Right forelimb (tissue), 1 donor: ENCODE data around the gene RBBP8NL.
"Not testable (repeated sequence)": the region's sequence is repeated elsewhere in the genome, so short reads cannot be mapped to it uniquely, and the experiment has no call there.

Experiments used
- DNase-seq: peaks from one replicate; pipeline ENCODE4 v3.0.0-alpha.2; 2018

RBBP8NL gene

DNA sequence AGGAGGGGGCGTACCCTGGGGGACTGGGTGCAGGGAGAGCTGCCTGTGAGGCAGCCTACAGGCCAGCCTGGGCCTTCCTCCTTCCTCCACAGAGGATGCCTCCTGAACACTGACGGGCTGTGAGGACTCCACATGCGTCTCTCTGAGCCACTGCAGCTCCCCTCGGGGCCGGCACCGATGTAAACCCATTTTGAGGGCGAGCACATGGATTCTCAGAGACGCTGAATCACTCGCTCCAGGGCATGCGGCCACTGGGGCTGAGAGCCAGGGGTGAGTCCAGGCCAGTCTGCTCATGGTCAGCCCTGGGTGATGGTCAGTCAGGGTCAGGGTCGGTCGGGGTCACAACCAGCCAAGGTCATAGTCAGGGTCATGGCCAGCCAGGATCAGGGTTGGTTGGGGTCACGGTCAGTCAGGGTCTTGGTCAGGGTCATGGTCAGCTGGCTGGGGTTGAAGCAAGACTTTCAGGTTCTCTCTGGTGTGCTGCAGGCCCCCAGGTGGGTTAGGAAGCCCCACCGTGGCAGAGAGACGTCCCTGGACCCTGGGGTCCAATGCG is 14.7 kb upstream of the RBBP8NL start:
- no peak for DNase-seq

DNA sequence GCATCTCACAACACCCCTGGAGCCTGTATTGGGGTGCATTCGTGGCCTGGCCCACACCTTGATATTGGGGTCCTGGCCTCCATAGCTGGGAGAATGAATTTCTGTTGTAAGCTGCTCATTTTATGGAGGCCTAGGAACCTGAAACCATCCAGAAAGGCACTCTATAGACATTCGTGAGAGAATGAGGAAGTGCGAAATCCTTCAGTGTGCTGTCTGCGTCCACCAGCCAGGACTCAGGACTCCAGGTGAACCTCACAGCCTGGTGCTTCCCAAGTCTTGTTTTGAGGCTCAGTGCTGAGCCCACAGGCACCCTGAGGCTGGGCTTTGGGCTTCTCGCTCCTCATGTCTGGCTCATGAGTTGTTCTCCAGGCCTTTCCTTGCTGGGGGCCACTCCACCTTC is 11.9 kb upstream of the RBBP8NL start:
- no peak for DNase-seq

DNA sequence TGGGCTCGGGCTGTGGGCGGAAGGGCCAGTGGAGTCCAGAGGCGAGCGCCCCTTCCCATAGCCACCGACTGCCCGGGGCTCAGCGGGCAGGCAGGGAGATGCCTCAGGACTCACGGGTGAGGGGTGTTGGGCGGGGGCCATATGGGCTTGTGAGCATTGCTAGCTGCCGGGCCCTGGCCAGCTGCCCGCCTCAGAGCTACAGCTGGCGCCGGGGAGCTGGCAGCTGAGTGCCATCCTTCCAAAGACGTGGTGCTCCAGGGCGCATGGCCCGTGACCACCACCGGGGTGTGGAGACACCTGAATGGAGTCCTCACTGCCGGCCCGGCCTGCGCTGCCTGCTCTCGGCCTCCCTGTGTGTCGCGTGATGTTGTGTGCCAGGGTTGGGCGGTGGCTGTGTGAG is 10.6 kb upstream of the RBBP8NL start:
- no peak for DNase-seq

DNA sequence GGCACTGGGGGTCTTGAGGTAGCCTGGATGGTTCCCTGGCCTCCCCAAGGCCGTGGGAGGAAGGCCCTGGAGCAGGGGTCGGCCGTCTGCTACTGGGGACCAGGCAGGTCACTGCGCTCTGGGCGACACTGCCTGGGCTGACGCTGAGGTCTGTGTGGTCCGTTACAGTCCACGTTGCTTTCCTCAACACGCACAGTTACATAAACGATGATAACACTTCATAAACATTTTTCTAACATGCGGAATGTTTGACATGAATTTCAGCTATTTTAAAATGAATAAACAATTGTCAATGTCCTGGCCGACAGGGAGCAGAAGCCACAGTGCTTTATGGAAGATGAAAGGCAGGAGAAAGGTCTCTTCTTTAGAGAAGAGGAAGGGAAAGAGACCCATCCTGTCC is 10.2 kb upstream of the RBBP8NL start:
- DNase-seq, result no peak

DNA sequence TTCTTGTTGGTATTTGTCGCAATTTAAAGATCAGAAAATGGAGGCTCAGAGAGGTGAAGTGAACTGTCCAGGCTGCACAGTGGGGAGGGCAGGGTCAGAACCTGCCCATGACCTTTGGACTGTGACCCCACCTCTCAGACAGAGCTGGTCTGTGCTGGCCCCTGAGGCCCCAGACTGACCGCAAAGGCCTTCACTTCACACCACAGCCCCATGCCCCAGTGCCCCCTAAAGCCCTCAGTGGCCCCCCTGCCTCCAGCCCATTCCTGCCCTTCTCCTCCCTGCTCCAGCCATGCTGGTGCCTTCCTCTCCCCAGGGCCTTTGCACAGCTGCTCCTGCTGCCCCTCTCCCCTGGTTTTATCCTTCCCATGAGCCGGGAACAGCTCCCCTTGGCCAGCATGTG is 9.4 kb upstream of the RBBP8NL start:
- DNase-seq, result no peak

DNA sequence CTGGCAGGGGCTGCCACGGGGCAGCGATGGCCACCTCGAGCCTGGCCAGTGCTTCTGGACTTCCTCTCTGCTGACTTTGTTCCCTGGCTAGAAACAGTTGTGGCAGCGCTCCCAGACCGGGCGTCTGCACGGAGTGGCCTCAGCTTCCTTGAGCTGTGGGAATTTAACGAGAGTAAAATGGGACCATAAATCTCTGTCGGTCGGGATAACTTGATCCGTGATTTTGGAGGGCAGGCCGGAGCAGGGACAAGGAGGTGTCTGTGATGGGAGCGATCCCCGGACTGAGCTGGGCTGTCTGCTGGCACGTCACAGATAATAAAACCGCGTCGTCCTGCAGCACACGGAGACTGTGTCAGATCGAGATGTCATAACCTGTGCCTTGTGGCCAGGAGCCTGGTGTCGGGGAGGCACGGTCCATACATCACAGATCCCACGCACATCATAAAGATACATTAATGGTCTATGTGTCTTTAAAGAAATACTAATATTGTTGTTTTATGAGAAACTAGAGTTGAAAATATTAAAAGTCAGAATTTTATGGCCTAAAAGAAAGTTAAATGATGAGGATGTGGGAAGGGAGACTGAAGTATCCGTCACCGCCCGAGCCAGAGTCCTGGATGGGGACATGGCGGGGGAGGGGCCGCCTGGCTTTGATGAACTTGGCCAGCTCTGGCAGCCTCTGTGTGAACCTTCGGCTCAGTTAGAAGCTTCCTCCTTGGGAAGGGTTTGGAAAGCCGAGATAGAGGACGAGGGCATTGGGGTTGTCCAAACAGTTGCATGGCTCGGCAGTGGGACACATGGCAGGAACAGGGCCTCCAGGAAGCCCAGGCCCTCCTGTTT is 6.5 kb upstream of the RBBP8NL start:
- DNase-seq, result no peak

DNA sequence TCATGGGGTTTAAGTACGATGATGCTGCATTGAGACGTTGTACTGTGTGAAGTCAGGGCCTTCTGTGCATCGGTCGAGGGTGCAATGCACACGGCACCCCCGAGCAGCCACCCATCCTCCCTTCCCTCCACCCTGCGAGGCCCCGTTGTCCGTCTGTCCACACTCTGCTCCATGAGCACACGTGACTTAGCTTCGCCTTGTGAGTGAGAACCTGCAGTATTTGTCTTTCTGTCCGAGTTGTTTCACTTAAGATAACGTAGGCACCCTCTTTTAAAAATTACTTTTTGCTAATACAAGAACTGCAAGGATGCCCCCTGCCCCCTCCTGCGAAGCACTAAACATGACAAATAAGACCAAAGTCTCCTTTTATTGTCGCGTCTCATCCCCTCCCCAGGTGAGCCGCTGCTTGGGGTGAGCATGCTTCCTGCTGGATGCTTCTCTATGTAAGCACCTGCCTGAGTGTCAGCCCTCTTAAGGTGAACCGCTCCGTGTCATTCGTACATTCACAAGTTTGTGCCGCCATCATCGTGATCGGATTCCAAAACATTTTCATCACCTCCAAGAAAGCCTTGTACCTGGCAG is 3.6 kb upstream of the RBBP8NL start:
- DNase-seq, result no peak

DNA sequence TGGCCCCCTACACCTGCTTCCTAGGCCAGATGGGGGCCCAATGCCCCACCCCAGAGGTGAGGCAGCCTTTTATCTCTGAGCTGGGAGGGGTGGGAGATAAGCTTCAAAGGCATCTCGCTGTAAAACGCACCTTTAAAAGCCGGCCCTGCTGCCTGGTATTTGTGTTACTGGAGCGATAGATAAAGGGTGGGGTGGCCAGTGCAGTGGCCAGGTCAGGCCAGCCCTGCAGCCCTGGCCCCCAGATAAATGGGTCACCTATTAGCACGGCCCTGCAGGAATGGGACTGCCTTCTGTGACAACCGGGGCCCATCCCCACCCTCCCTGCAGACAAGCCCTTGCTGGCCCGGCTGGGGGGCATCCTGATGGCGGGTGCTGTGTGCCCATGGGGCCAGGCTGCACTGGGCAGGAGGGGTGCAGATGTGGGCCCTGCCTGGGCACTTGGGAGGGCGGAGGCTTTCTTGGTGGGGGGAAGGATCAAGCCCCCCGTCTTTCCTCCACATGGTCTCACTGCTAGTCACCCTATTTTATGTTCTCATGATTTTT is 3.0 kb upstream of the RBBP8NL start:
- DNase-seq, result no peak

DNA sequence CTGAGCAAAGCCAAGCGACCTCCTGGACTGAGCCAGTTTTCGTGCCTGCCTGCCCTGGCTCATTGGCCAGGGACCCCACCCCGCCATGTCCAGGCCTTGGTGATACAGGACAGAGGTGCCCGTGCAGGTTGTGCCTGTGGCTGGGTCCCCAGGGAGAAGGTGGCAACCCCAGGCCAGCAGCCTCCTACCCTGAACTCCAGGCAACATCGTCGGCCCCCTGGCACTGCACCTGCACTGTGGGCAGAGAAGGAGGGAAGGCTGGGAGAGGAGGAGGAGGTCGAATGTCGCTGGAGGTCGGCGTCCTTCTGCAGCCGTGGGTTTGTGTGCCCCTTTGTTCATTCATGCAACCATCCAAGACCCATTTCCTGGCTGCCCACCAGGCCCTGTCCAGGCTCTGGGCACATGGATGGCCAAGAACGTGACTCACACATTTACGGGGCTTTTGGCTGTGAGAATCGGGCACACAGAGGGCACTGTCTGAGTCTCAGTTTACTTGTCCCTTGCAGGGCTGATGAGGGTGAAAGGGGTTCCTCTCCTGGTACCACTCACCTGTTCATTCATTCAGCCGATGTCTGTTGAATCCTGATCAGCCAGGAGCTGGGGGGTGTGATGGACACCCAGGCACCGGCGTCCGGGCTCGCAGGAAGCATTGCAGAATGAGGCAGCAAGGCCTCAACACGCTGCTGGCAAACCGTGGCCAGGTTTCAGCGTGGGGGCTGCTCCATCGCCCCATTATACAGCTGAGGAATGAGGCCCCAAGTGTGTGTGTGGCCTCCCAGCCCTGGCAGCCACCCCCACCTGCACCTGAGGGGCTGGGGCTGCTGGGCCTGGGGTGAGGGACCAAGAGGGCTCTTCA is 2.3 kb upstream of the RBBP8NL start:
- DNase-seq, result no peak

DNA sequence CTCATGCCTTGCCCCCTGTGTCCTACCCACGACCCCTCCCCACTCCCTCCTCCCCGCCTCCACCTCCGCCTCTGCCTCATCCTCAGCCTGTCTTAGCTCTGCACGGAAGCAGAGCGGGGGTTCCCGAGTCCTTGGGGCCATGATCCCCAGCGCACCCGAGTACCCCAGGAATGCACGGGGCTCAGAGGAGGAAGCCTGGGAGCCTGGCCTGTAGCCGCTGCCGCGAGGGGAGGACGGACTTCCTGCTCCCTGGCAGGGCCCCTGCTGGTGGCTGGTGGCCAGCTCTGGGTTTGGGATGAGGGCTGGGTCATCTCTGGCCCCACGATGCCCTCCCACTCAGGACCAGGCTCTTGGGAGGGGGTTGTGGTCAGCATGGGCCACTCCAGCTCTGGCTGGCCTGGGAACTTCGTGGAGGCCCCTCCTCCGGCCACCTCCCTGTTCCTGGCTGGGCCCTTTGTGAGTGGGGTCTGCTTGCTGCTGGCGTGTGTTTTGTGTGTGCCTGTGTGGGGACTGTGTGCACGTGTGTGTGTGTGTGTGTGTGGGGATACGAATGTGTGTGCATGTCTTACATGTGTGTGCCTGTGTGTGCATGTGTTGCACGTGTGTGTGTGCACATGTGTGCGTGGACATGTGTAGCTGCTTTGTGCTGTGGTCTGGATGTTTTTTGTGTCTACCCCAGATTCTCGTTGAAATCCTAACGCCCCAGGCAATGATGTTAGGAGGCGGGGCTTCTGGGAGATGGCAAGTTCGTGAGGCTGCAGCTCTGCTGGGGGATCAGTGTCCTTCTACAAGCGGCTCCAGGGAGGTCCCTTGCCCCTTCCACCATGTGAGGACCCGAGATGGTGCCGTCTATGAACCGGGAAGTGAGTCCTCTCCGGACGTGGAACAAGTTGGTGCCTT is 1.3 kb upstream of the RBBP8NL start:
- DNase-seq, result no peak

DNA sequence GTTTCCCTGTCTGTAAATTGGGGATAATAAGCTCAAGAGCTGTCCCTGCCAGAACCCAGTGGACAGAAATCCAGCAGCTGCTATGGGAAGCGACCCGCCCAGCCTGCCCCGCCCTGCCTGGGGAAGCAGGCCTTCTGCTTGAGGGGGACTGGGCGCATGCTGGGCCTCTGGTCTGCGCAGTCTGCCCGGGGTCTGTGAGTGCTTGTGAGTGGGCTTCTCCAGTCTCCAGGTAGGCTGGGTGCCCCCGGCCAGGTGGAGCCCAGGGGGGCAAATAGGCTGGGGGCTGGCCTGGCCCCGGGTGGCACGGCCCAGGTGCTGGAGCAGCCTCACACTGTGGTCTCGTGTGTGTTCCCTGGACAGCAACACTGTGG is 648 bp upstream of the RBBP8NL start:
- DNase-seq, result no peak

DNA sequence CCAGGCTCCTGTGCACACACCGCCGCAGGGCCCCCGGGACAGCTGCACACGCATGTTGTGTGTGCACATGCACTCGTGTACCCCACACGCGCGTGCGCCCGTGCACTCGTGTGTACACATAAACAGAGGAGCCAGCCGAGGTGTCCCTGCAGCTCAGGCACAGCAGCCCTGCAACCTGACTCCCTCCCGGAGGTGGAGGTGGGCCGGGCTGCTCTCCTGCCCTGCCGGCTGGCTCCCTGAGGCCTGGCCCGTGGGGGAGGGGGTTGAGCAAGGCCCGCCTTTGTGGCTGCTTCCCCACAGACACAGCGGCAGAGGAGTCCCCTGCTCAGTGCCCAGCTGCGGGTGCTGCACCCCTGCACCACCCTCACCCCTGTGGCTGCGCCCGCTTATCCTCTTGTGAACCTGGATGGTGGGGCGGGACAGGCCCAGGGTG is 624 bp downstream of the RBBP8NL start:
- DNase-seq, result no peak

DNA sequence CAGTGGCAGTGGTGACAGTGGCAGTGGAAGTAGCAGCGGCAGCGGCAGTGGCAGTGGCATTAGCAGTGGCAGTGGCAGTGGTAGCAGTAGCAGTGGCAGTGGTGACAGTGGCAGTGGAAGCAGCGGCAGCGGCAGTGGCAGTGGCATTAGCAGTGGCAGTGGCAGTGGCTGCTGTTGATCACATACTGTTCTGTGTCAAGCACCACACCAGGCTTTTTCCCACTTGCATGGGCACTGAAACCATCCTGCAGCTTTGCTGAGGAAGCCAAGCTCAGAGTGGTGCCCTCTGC is 1.3 kb downstream of the RBBP8NL start:
- DNase-seq, result not testable (repeated sequence)

DNA sequence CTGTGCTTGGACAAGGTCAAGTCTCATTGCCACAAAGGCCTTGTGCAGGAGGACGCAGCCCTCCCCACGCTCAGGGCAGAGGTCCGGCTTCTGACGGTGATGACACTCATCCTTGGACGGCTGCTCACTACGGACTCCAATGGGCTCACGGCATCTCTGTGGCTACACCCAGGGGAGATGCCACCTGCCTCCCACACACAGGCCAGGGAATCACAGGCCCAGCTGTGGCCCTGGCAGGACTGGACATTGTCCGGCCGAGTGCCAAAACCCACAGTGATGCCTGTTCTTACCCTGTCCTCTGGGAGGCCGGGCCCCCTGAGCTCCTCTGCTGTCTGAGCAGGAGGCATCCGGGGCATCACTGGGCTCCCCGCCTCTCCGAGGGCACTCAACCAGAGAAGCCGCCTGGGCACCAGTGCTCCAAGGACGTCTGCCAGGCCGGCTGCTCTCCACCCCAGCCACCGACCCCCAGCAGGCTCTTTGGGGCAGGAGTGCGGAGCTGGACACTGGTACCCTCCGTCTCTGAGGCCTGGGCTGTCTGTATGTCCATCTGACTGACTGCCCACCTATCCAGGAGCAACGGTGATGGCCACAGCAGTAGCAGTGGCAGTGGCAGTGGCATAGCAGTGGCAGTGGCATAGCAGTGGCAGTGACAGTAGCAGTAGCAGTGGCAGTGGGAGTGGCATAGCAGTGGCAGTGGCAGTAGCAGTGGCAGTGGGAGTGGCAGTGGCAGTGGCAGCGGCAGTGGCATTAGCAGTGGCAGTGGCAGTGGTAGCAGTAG is 1.9 kb downstream of the RBBP8NL start:
- DNase-seq, result no peak

DNA sequence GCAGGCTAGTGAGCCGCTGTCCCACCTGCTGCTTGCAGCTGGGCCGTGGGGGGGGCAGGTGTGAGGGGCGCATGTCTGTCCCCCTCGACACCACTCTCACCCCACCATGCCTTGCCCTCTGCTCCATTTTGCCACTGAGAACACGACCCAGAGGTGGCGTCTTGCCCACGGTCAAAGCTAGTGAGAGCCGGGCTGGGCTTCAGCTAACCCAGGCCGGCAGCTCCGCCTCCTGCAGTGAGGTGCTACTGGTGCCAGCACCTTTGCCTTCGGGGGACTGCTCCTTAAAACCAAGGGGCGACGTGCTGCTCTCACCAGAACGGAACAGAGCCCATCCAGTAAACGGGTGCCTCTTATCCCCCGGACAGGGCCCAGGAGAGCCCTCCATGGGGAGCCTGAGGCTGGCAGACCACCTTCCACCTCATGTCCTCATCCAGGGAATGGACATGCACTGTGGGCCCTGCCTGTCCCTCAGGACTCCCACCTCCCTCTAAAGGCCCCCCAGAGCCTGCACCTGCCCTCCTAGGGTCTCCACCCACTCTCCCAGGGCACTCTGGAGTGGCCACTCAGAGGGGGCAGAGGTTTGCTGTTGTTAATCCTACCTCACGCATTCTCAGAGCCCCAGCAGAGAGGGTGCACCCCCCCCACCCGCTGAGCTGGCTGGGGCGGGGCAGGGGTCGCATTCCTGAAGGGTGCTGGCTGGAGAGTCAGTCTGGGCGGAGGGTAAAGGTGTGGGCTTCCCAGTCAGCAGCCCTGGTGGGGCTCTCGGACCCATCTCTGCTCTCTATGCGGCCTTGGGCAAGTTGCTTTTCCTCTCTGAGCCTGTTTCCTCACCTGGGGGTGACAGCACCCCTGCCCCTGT is 2.9 kb downstream of the RBBP8NL start:
- DNase-seq, result no peak

DNA sequence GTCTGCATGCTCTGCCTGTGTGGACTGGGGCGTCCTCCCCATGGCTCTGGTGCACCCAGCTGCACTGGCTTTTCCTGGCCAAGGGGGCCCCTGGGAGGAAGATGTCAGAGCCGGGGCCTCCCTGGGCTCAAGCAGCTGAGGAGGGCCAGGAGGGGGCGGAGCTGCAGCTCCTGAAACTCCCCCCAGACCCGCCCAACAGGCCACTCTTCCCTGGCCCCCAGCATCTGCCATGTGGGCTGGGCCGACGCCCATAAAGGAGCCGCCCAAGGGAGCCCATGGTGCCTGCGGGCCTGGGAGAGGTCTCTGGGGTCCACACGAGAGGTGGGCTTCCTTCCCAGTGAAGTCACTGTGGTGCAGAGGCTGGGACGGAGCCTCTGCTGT is 4.0 kb downstream of the RBBP8NL start:
- no peak for DNase-seq

DNA sequence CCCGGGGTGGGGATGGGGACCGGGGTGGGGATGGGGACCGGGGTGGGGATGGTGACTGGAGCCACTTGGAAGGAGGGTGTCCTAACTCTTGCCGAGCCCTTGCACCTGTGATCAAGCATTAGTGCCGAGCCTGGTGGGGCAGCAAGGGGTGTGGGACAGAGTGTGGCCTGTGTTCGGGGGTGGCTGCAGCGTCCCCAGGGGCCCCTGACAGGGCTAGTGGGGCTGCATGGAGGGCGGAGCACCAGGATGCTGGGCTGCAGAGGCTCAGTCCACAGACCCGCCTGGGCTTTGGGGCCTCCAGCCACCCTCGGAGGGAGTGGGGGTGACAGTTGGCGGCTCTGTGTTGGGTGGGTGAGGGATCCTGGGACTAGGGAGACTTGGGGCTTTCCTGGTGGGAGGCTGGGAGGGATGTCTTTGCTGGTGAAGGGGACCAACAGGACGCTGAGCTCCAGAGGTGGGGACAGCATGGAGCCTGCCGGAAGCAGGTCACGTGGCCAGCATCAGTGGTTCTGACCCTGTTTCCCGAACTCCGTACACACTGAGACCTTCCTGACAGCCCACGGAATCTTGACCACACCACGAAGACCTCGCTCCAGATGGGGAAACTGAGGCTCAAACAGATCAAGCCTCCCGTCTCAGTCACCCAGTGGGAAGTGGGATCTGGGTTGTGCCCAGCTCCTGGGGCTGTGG is 4.6 kb downstream of the RBBP8NL start:
- no peak for DNase-seq

DNA sequence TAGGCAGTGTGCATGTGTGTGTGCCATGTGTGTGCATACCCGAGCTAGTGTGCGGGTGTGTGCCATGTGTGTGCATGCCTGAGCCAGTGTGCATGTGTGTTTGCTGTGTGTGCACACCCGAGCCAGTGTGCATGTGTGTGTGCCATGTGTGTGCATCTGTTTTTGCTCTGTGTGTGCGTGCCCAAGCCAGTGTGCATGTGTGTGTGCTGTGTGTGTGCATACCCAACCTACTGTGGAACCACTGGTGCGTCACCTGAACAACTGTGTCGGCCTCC is 5.7 kb downstream of the RBBP8NL start:
- no peak for DNase-seq

DNA sequence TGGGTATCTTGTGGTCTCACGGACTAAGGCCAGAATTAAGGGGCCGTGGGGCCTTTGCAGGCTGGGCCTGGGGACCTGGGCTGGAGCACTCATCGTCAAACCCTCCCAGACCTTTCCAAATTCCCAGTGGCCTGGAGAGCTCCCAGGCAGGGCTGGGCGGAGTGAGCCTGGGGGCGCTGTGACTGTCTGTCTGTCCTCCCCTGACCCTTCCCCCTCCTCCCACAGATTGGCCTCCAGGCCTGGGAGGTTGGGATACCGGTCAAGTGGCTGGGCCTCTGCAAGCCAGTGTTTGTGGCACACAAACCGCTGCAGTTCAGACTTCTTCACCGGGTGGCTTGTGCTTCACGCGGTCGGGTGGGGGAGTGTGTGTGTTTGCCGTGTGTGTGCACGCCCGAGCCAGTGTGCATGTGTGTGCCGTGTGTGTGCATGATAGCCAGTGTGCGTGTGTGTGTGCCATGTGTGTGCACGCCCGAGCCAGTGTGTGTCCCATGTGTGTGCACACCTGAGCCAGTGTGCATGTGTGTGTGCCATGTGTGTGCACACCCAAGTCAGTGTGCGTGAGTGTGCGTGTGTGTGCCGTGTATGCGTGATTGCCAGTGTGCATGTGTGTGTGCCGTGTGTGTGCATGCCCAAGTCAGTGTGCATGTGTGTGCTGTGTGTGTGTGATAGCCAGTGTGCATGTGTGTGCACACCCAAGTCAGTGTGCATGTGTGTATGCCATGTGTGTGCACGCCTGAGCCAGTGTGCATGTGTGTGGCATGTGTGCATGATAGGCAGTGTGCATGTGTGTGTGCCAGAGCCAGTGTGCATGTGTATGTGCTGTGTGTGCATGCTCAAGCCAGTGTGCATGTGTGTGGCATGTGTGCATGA is 6.3 kb downstream of the RBBP8NL start:
- no peak for DNase-seq
